ENCODE data around the gene HOATZ. TPM values are rescaled to one million over a fixed set of nuclear protein-coding genes. Genes with fewer than 3 reads are reported as not detected.
A peak's percentile ranks its signal among the peaks of the same experiment; 100 is the strongest.

The HOATZ gene
- total RNA-seq, 1 donor = not detected

- no peak for DNase-seq (ENCODE audit: insufficient read length, low spot score, missing footprints)
- H3K4me1 ChIP-seq (ENCODE audit: insufficient read depth, low read length) = peaks cover 28% of the 10 kb centered on the region
- no peak overlapping the region for H3K4me2 ChIP-seq (ENCODE audit: insufficient read depth, low read length)
- H4K20me1 ChIP-seq (ENCODE audit: insufficient read depth, low read length) = no peaks in the 10 kb centered on the region
- no peaks in the 10 kb centered on the region for H3K27me3 ChIP-seq (ENCODE audit: insufficient read depth, low read length)
- H3K9me3 ChIP-seq (ENCODE audit: low read depth, low read length) = no peaks in the 10 kb centered on the region
- peak overlapping the region; percentile 4 for H3K27ac ChIP-seq (ENCODE audit: low read depth, low read length)
- TF ChIP-seq CTCF (IDR thresholded peaks at IDR 0.05; ENCODE audit: extremely low read depth, low read depth, low read length) = no peak
- no peaks in the 10 kb centered on the region for H3K36me3 ChIP-seq (ENCODE audit: insufficient read depth, low read length)
- H3K79me2 ChIP-seq (ENCODE audit: insufficient read depth, low read length) = no peaks in the 10 kb centered on the region
- H2AFZ ChIP-seq (ENCODE audit: low read length) = no peak overlapping the region
- H3K4me3 ChIP-seq (ENCODE audit: insufficient read depth, low read length) = no peak overlapping the region
These were observed 12.7 kb downstream of the HOATZ start for GRCh38 chr11:111527279-111527678.

- Histone ChIP-seq H3K27me3 (ENCODE audit: insufficient read depth, low read length) (no peaks in the 10 kb centered on the region), H3K79me2 (ENCODE audit: insufficient read depth, low read length) (no peaks in the 10 kb centered on the region), H3K4me3 (ENCODE audit: insufficient read depth, low read length) (no peak overlapping the region), H2AFZ (ENCODE audit: low read length) (peak overlapping the region; percentile 18), H4K20me1 (ENCODE audit: insufficient read depth, low read length) (no peaks in the 10 kb centered on the region), H3K36me3 (ENCODE audit: insufficient read depth, low read length) (no peaks in the 10 kb centered on the region), H3K27ac (ENCODE audit: low read depth, low read length) (no peak overlapping the region), H3K4me2 (ENCODE audit: insufficient read depth, low read length) (no peak overlapping the region), H3K4me1 (ENCODE audit: insufficient read depth, low read length) (peaks cover 31% of the 10 kb centered on the region), H3K9me3 (ENCODE audit: low read depth, low read length) (no peaks in the 10 kb centered on the region)
- peak; percentile 5 for TF ChIP-seq CTCF (IDR thresholded peaks at IDR 0.05; ENCODE audit: extremely low read depth, low read depth, low read length)
- no peak for DNase-seq (ENCODE audit: insufficient read length, low spot score, missing footprints)
These were observed 14.0 kb downstream of the HOATZ start for GRCh38 chr11:111528557-111528956.

- Histone ChIP-seq H3K27me3 (ENCODE audit: insufficient read depth, low read length) (no peaks in the 10 kb centered on the region), H3K36me3 (ENCODE audit: insufficient read depth, low read length) (no peaks in the 10 kb centered on the region), H3K4me1 (ENCODE audit: insufficient read depth, low read length) (peaks cover 31% of the 10 kb centered on the region), H2AFZ (ENCODE audit: low read length) (no peak overlapping the region), H3K79me2 (ENCODE audit: insufficient read depth, low read length) (no peaks in the 10 kb centered on the region), H3K9me3 (ENCODE audit: low read depth, low read length) (no peaks in the 10 kb centered on the region), H4K20me1 (ENCODE audit: insufficient read depth, low read length) (no peaks in the 10 kb centered on the region), H3K27ac (ENCODE audit: low read depth, low read length) (no peak overlapping the region), H3K4me2 (ENCODE audit: insufficient read depth, low read length) (no peak overlapping the region), H3K4me3 (ENCODE audit: insufficient read depth, low read length) (no peak overlapping the region)
- TF ChIP-seq CTCF (IDR thresholded peaks at IDR 0.05; ENCODE audit: extremely low read depth, low read depth, low read length) = no peak
- DNase-seq (ENCODE audit: insufficient read length, low spot score, missing footprints) = no peak
These were observed 15.5 kb downstream of the HOATZ start for GRCh38 chr11:111530091-111530490.

GRCh38 chr11:111531136-111531535 is 16.6 kb downstream of the HOATZ start:
- TF ChIP-seq CTCF (IDR thresholded peaks at IDR 0.05; ENCODE audit: extremely low read depth, low read depth, low read length) = no peak
- Histone ChIP-seq H3K9me3 (ENCODE audit: low read depth, low read length) (no peaks in the 10 kb centered on the region), H2AFZ (ENCODE audit: low read length) (no peak overlapping the region), H3K4me2 (ENCODE audit: insufficient read depth, low read length) (peak overlapping the region; percentile 73), H3K4me1 (ENCODE audit: insufficient read depth, low read length) (peaks cover 31% of the 10 kb centered on the region), H3K4me3 (ENCODE audit: insufficient read depth, low read length) (no peak overlapping the region), H3K79me2 (ENCODE audit: insufficient read depth, low read length) (no peaks in the 10 kb centered on the region), H4K20me1 (ENCODE audit: insufficient read depth, low read length) (no peaks in the 10 kb centered on the region), H3K27ac (ENCODE audit: low read depth, low read length) (peak overlapping the region; percentile 81), H3K27me3 (ENCODE audit: insufficient read depth, low read length) (no peaks in the 10 kb centered on the region), H3K36me3 (ENCODE audit: insufficient read depth, low read length) (no peaks in the 10 kb centered on the region)
- DNase-seq (ENCODE audit: insufficient read length, low spot score, missing footprints) = peak; percentile 62
